Stimulated activated CD4-positive, alpha-beta T cell treated with anti-CD3 and anti-CD28 coated beads, Interleukin-2, amount 100 ng/mL, for 4 hours (primary cell): ENCODE results near the gene P2RY12.

ENCODE experiments used
- DNase-seq: peaks from one replicate; pipeline ENCODE4 v3.0.0-alpha.2; 2020; ENCODE audit warnings: low read depth

The P2RY12 gene

DNA sequence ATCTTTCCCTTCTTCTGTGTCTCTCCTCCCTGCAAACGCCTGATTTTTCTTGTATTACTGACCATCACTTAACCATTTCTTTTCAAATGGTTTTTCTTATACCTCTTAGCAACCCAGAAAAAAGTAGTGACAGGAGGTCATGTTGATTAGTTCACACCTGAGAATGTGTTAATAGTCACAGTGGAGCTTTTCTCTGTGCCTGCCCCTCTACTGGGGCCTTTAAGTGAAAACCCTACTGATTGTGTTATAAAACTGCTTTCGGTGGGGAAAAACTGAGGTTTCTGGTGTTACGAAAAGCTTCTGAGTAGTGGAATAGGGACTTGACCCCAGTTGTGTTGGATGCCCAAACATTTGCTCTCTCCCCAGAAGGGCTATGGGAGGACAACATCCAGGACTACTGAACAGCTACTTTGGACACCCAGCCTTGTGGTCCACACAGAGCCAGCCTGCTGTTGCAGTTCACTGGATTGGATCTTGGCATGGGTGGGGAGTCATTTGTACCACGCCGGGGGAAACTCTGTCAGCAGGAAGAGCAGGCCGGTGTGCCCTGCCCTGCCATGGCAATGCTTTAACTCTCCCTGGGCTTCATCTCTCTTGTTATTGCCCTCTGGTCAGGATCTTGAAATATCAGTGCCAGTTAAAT, 78.3 kb downstream of the P2RY12 start:
- no peak for DNase-seq

DNA sequence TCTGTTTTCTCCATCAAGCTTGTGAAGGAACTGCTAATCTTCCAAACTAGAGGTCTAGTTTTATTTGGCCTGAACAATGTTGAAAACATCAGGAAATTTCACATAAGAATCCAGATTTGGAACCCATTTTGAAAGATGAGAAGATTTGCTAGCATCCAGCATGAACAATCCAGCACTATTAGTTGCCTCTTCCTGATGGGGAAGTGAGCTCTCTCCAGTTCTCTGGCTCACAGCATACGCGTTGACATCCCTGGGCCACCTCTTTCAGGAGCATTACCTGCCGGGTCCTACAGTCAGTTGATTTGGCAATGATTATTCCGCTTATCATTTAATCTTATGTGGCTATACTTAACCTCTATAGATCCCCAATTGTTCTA, 78.8 kb downstream of the P2RY12 start:
- DNase-seq = no peak

DNA sequence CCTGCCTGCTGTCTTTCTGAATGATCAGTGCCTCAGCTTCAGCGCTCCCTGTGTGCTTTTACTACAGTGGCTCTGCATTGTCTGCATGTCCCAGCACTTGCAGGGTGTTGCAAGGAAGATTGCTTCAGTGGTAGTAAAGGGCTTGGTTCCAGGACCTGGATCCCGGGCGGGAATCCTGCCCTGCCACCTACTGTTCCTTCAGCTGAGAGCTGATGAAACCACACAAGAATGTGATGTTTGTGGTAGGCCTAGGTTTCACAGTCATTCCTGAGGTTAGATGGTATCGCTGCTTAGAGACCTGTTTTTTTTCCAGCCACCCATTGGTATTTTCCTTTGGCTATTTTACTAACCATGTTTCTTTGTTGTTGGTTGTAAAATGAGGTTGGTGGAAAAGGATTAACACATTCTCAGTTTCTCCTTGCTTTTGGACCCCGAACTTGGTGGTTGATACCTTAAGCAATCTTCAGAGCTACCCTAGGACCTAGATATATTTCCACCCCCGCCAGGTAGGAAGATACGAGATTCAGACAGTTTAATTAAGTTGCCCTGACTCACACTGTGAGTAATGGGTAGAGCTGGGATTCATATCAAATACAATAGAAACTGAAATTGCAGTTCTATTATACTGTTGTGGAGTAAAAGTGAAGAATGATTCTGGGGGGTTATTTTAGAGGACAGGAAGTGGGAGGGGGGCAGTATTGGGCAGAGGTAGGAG, 79.3 kb downstream of the P2RY12 start:
- no peak for DNase-seq

DNA sequence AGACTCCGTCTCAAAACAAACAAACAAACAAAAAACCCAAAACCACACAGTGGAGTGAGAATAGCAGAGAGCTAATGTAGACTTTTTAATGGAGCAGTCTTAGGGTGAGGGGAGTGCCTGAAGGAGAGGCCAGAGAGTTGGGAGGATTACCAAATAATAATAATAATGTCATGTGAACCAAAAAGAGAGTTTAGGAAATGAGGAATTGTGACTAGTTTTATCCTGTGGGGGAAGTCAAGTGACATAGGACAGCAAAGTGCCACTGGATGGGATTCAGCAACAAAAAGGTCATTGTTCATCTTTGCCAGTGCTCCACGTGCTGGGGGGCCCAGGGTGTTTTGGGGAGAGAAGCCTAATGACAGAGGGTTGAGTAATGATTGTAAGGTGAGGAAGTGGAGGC, 80.8 kb downstream of the P2RY12 start:
- no peak for DNase-seq

DNA sequence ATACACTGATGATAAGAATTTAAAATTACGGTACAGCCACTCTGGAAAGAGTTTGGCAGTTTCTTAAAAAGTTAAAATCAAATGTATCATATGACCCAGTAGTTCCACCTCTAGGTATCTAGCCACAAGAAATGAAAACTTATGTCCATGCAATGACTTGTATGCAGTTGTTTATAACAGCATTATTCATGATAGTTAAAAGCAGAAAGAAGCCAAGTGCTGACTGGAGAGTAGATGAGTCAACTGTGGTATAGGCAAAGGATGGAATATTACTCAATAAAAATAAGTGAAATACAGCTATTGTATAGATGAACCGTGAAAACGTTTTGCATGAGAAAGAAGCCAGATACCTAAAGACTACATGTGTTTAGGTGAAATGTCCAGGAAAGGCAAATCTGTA, 82.8 kb downstream of the P2RY12 start:
- no peak for DNase-seq

DNA sequence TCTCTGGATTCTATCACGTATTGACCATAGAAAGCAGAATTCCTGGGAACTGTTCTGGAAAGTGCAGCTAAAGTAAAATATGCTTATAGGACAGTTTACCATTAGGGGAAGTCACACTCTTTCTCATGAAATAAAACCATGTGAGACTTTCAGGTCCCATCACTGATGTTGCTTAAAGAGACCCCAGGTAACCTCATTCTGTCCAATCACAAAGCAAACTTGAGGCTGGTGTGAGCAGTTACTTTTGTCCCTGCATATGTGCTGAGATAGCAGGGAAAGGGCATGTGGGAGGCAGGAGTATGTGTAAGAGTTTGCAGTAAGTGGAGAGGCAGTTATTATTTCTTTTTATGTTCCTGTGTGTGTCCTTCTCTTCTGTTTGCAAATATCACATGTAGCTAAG, 84.0 kb downstream of the P2RY12 start:
- DNase-seq = no peak

DNA sequence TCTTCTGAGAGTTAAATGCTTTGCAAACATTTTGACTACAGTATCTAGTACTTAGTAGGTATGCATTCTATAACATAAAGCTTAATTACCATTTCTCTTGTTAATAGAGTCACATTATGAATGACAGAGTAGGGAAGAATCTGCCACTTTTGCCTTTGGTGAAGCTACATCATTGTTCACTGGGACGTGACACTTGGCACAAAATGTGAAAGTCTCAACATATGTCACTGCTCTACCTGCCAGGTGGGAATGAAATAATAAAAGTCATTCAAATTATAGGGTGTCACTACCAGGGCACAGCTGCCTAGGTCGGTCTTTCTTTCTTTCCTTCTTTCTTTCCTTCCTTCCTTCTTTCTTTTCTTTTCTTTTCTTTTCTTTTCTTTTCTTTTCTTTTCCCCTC, 85.5 kb downstream of the P2RY12 start:
- DNase-seq = no peak

DNA sequence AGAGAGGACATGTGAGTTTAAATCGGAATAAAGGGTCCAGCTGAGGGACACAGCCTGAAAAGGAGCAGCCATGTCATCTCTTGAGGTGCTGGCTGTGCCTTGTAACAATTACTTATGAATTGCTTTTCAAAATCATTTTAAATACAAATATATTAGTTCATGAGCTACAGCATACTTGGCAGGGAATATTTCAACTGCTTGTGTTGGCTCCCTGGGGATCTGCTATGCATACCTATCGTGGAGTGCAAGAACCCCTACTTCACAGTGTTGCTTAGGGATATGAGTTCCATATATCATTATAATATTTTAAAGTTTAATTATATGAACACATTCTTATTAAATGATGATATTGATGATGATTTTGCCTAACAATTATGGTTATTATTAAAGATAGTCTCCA, 87.1 kb downstream of the P2RY12 start:
- no peak for DNase-seq

DNA sequence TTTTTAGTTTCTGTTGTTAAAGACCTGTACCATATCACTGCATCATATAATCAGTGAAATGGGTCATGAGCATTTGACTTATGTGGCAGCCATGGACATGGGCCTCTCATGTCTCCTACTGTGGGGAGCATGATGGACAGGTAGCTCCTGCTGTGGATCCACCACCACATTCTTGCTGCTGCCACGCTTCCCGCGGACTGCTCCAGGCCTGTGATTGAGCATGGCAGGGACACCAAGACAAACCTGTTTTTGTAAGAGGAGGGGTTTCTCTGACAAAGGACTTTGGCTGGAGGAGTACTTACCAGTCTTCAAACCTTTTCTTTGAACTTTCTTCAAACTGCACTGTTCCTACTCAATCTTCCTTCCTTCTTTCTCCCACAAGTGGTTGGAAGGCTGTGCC, 88.3 kb downstream of the P2RY12 start:
- DNase-seq = no peak

DNA sequence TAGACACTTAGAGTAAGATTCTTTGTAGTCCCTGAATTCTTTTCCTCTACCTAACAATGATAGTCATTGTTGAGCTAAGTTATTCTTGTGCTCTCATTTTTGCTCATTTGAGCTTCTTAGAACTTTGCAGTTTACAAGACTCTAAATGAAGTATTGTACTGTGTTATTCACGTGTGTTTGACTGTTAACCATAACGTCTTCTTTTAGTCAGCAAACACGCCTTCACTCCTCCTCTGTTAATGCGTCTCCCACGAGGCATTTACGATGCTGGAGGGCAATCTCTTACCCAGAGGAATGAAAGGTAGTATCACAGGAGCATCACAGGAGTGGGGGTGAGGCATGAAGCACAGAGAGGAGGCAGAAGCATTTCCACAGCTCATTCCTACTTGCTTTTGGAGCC, 91.4 kb downstream of the P2RY12 start:
- no peak for DNase-seq

DNA sequence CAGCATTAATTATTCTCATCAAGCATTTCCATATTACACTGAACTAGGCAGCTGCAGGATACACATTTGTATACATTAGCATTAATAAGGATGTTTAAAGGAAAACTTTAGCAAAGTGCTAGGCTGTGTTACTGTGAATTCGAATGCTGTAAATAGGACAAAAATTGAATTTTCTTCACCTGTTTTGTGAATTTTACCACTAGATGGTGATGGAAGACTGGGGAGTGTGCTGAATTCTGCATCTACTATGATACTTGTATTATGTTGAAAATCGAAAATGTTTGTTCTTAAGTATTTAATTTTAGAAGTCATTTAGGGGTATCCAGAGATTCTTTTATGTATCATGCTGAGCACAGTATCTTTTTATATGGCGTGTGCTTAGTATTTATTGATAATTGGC, 93.9 kb downstream of the P2RY12 start:
- DNase-seq = no peak

DNA sequence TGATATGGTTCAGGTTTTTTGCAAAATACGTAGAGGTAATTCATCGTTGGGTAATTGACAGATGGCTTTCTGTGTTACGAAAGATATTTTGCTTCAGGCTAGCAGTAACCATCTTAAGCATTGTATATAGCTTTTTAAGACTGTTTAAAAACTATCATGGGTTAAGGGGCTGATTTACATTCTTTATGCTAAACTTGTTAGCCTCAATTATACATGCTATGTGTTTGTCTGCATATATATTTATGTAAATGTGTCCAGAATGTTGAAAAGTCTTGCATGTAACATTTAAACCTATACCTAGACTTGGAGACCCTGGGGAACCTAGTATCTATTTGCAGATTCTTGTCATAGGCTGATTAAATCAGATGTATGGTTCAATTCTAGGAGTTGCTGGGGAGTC, 95.1 kb downstream of the P2RY12 start:
- DNase-seq = no peak
